NCI-H526 treated with DMSO at 0.1 percent for 48 hours (cell line): ENCODE measurements around the gene KLC1.

Experiments
- DNase-seq: peaks from one replicate; lab custom pipeline; 2025; lab: John Stamatoyannopoulos, UW

KLC1 gene

DNA sequence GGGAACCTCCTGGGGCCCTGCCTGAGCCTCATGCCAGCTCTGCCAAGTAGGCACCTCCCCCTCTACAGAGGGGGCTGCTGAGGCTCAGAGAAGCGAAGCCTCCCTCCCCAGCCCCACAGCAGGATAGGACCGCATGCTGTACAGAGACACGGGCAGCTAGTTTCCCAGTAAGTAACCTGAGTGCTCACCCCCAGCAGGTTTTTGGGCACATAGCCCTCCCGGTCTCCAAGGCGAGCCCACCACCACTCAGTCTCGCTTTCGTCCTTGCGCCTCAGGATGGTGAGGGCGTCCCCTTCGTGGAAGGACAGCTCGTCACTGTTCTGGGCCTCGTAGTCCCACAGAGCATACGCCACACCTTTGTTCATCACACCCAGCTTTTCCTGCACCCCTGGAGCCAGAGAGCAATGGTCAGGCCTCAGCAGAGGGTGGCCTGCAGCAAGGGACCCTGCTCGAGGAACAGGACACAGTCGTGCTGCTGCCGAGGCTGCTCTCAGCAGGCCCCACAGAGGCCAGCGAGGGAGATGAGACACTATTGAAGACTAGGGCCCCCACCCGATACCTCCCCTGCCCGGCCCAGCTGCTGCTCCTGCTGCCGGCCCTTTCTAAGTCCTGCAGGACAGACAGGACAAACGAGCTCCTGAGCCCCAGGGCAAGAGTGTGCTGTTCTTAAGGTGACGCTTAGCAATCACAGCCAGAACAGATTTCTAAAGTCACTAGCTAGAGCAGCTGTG is 107.0 kb downstream of the KLC1 start:
- DNase-seq, result no peak

DNA sequence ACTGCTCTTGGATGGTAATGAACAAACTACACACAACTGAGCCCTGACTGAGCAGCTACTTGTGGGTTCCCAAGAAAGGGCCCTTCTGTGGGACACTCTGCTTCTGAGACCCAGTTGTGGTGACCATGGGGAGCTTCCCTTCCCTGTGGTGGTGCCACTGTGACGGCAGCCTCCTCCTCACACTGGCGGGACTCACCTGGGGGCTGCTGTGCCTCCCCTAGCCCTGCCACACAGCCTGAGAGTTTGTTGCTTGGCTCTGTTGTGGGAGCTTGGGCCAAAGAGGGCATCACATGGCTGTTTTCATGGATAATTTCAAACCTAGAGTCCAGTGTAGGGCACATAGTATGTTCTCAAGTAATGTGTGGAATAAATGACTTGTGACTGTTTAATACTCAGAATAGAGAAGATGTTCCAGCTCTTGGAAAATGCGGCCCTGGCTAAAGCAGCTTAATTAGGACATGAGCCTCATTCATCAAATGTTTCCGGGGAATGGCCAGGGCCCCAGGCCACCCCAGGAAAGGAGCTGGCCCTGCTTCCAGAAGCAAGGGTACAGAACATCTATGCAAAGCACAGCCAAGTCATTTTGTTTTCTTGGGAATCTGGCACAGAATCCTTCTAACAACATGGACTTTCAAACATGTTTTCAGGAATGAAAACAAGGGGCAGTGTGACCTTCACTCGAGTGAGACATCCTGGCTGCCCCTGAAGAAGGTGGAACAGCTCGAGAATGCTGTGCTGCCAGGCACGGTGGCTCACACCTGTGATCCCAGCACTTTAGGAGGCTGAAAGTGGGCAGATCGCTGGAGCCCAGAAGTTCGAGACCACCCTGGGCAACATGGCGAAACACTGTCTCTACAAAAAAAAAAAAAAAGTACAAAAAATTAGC is 107.8 kb downstream of the KLC1 start:
- no peak for DNase-seq

DNA sequence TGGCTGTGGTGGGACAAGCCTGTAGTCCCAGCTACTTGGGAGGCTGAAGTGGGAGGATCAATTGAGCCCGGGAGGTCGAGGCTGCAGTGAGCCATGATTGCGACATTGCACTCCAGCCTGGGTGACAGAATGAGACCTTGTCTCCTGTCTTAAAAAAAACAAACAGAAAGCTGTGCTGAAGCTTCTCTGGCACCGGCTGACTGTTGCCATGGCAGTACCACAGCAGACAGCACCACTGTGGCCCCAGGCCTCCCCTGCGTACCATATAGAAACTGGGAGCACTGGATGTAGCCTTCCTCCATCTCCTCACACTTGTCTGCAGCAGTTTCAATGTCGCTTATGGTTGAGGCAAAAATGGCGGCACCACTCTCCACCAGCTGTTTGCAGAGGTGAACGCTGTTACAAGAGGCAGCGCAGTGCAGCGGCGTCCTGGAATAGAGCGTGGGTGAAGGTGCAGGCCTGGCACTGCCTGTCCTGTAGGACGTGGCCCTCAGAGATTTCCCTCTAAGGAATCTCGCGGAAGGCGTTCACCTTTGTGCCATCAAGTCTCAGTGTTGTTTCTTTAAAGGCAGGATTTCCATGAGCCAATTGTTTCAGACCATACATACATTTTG is 108.5 kb downstream of the KLC1 start:
- DNase-seq, result no peak

DNA sequence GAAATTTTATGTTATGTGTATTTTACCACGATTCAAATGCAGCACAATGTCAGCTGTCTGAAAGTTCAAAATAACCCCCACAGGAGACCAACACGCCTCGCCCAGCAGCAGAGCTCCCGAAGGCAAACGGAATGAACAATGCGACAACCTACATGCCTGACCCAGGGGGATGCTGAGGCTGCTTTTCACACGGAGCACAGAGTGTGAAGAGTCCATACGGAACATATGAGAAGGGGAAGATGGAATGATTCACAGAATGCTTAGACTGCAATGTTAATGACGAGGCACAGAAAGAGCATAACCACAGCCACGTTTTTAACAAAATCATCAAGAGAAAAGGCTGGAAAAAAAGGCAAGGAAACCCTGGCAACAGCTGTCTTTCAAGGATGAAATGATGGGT is 109.2 kb downstream of the KLC1 start:
- no peak for DNase-seq

DNA sequence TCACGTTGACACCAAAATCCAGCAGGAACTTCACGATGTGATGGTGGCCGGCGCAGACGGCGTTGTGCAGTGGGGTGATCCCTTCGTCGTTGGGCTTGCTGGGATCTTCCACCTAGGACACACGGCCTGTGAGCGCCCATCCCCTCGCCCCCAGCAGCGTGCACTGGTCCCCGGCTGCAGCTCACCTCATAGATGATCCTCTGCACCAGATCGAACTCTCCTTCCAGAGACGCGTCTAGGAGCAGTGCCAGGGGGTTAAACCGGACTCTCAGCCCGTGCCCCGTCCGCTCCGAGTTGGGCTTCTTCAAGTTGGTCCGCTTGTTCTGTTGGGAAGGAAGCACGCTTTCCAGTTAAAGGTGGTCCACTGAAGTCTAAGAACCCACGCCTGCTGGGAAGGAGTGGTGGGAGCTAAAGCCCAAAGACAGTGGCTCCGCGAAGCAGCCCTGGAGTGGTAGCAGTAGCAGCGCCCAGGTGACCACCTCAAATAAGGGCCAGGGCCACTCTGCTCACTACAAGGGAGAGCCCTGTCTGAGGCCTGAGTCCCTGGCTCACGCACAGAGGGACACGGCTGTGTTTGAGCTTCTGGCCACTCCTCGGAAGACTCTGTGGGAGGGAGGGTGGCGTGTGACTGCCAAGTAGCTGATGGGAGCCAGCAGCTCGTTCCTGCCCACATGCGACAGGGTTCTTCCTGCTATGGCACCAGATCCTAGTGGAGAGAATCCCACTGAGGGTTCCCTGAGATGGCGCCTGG is 109.9 kb downstream of the KLC1 start:
- no peak for DNase-seq

DNA sequence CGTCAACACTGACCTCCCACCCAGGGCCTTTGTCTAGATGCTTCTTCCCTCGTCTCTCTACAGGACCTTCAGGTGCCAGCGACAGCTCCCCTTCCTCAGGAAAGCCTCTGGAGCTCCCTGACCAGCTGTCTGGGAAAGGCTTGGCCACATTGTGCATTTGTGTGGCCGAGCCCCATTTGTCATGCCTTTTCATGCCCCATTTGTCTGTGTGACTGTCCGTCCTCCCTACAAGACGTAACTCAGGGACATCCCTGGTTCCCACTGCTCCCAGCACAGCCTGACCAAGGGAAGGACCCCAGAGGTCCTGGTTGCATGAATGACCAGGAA is 110.4 kb downstream of the KLC1 start:
- no peak for DNase-seq

DNA sequence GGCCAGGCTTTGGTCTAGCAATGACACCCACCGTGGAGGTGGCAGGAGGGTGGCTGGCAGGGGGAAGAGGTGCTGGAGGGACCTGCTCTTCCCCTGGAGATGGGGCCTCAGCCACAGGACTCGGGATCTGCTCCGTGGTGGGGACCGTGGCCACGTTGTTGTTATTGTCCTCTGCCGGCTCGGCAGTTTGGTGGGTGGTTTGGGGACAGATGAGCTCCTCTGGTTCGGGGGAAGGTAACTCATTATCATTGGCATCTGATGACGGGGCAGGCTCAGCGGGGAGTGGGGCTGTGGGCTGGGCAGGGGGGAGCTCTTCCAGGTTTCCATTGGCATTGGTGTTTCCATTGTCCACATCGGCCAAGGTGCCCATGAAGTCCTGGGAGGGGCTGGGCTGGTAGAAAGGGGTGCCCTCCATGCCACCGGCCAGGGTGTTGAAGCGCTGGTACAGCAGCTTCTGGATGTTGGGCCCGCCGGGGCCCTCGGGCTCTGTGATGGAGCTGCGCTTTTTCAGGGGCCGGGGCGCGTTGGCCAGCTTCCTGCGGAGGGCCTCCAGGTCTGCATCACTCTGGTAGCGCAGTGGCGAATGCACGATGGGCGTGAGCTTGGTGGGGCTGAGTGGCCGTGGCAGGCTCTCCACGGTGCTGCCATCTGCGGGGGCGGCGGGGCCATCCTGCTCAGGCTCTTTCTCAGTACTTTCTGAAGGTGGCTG is 110.9 kb downstream of the KLC1 start:
- DNase-seq, result no peak

DNA sequence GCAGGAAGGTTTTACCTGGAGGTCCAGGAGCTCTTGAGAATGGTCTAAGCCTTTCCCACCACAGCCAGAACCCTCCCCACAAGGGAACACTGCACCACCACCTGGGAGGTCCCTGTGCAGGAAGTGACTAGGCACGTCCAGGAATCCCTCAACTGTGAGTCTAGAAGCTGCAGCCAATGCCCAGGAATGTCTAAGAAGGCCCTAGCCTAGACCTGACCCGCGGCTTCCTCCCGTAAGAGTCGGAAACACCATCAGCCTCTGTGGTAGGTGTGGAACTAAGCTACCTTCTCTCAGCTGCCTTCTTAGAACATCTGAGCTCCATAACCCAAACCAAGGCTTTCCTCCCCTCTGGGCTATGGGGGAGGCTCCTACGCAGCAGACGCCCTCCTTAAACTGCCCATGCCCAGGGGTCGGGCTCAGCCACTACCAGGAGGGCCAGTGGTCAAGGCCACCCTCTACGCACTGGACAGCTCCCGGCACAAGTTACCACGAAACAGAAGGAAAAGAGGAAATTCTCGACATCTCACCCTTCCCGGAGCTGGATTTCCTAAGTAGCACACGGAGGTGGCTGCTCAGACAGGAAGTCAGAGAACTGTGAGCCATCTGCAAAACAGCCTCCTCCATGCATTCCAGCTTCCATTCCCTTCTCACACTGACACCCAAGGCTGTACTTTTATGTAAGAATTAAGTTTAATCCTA is 112.1 kb downstream of the KLC1 start:
- no peak for DNase-seq

DNA sequence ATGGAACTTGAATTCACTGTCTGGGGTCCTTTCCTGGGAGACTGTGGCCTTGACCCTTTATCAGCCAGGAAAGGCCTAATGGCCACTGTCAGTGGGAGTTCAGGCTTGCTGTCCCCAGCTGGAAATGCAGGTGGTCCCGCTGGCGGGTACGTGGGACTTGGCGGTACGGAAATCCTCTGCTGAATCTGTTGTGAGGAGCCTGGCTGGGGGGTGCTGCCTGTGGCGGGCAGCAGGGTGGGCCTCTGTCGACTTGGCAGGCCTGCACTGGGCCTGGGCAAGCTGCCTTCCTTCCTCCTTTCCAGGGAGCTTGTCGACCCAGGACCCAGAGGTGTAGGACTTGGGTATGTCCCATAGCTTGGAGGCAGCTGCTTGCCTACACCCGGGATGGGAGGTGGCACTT is 112.9 kb downstream of the KLC1 start:
- no peak for DNase-seq

DNA sequence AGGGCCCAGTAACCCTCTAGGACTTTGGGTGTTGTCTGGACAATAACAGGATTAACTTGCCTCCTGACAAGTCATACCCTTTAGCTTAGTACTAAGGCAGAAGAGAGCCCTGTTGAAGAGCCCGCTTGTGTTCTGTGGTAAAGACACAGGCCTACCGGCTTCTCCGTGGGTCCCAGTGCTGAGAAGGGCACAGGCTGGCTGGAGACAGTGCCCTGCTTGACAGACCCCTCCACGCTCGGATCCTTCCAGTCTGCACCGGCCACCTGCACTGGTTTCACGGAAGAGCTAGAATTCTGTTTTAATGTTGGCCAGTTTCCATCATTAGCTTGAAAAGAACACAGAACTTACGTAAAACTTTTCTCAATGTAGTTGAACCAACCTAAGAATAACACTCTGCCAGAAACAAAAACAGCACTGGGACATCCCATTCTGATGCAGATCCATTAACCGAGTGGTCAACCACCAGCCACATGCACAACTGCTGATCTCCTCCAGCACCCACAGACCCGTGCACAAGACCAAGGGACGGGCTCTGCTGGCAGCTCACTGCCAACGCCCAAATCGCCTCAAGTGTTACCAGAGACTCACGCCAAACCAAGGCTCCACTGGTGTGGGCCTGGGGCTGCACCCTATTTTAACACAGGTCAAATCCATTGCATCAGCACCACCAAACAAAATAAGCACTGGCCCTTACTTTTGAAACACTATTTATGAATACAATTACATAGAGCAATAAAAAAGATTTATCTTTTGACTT is 113.7 kb downstream of the KLC1 start:
- no peak for DNase-seq

DNA sequence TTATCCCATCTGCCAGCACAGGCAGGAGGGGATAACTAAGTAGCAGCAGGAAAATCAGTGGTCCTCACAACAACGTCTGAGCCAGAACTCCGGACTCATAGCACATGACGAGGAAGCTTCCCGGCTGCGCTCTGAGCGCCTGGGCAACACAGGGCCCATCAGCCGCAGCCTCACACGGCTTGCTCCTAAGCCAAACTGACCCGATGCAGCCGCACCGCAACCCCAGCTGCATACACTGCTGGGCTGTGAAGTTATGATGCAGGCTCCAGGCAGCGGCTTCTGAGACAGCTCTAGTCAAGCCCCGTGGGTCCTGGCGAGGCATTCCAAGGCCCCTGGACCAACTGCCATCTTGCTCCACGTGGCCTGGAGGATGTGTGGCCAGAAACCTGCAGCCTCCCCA is 114.7 kb downstream of the KLC1 start:
- no peak for DNase-seq

DNA sequence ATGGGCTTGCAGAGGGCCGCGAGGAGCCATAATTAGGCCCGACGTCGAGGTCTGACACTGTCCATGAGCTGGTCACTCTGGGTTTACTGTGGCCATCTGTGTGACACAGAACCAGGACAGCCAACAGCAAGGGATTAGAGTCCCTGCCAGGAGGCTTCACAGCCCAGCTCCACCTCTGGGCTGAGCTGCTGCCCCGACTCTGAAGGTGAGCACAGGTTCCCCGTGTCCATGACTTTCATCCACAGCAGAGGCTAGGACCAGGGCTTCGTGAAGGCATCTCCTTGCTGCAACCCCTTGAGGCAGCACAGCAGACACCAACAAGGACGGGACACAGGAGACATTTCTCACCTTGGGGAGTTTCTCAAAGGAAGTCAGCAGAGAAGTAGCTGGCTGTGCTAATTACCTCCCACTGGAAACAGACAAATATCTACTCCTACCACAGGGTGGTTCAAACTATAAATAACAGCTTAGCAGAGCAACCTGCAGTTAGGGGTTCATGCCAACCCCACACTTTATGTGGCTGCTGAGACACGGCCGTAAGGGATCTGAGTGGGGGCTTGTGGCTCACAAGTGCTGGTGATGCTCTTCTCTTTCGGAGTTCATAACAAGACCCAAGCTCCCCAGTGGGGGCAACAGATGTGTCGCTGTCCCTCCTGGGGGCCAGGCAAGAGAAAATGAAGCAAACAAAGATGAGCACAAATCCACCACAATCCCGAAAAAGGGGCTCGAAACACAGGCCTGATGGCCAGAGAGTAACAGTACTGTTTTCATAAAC is 115.8 kb downstream of the KLC1 start:
- no peak for DNase-seq

DNA sequence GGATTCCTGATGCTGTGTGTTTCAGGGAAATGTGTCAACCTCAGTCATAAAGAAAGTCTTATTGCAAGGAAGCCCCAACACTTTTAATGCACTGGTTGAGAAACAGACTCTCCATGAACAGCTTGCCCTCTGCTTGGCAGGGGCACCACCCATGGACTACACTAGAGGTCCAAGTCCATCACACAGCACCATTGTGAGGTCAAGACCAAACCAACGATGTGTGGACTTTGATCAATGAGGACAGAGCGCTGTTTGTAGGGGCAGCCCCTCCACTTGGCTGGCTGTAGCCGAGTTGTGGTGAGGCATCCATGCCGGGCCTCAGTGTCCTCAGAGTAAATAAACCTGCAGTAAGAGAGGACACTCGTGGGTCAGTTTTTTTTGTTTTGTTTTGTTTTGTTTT is 116.4 kb downstream of the KLC1 start:
- DNase-seq, result no peak

DNA sequence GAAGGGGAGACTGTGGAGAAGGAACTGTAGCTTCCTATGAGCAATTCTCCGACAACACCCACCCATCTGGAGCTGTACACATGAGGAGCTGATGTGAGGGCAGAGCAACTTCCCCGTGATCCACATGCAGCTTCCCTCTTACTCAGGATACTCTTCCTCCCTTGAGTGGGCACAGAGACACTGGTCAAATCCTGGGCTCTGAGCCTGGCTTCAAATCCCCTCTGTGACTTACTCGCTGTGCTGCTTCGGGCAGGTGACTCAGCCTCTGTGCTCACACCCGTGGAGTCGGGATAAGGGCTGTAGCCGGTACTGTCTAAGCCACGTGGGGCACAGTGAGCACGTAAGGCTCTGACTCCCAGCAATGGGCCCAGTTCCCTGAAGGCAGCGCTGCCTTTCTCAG is 117.7 kb downstream of the KLC1 start:
- DNase-seq, result no peak

DNA sequence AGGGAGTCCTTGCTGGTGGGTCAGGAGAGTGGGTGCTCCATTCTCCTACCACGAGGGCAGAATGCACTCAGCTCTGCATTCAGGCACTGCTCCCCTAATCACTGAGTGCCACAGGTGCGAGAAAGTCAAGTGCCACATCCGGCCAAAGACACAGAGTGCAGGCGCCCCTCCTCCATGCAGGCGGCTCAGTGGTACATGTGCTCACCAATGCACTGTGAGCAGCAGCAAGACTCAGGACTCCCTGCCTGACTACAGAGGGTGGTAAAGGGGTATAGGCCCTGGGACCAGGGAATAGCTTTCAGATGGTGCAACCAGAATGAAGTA is 119.5 kb downstream of the KLC1 start:
- DNase-seq, result no peak

DNA sequence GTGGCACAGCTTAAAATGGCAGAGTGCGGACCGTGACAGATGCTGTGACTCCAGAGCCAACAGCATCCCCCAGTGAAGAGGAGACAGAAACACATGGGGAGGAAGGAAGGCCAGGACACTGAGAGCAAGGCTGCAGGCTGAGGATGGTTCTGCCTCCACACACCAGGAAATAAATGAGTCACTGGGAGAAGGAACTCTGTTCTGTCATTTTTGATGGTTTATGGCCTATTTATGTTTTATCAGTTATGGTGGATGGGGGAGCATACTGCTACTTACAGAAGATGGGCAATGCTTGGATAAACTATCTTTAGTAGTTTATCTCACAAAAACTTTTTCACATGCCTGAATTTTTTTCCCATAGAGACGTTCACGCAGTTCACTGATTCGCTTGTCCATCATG is 120.4 kb downstream of the KLC1 start:
- DNase-seq, result no peak

DNA sequence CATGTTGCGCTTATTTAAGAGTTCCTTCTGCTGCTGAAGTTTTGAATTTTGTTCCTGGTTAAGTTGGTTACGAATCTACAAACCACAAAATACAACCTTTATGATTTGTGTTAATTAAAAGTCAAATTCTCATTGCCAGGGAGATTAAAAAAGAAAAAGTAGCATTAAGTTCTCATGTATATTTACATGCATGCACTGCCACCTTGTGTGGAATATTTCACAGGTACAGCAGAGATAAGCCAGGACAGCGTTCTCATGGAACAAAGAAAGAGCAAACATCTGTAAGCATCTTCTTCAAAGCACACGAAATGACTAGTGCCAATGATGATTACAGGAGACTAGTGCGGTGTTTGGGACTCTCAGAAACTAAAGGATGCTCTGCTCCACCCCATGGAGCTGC is 120.8 kb downstream of the KLC1 start:
- DNase-seq, result no peak
